ENCODE results near the gene CREB3L2.

- TF ChIP-seq POLR2A (IDR thresholded peaks at IDR 0.05; ENCODE audit: low read length) (no peak), CTCF (IDR thresholded peaks at IDR 0.05) (no peak), MAZ (IDR thresholded peaks at IDR 0.05; ENCODE audit: borderline replicate concordance, low read depth, low read length) (no peak), BHLHE40 (IDR thresholded peaks at IDR 0.05; ENCODE audit: low read depth, low read length) (no peak), SMC3 (IDR thresholded peaks at IDR 0.05) (no peak), ZFP36 (IDR thresholded peaks at IDR 0.05; ENCODE audit: borderline replicate concordance, partially characterized antibody) (no peak), RNF2 (IDR thresholded peaks at IDR 0.05; ENCODE audit: borderline replicate concordance, low read depth) (no peak), EP300 (IDR thresholded peaks at IDR 0.05) (no peak)
- TF ChIP-seq, protein P1, sequence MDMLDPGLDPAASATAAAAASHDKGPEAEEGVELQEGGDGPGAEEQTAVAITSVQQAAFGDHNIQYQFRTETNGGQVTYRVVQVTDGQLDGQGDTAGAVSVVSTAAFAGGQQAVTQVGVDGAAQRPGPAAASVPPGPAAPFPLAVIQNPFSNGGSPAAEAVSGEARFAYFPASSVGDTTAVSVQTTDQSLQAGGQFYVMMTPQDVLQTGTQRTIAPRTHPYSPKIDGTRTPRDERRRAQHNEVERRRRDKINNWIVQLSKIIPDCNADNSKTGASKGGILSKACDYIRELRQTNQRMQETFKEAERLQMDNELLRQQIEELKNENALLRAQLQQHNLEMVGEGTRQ (IDR thresholded peaks at IDR 0.05) = no peak
- TF ChIP-seq, protein P2, sequence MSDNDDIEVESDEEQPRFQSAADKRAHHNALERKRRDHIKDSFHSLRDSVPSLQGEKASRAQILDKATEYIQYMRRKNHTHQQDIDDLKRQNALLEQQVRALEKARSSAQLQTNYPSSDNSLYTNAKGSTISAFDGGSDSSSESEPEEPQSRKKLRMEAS (IDR thresholded peaks at IDR 0.05) = no peak
Measured at GRCh38 chr7:138032186-138032585, 30.3 kb upstream of the CREB3L2 start.

Data from A549 (cell line).